ENCODE data around the gene LARGE2. TPM values are rescaled to one million over a fixed set of nuclear protein-coding genes. Genes with fewer than 3 reads are reported as not detected.

LARGE2 gene
- total RNA-seq, 4 donors from 2014 or later: 0.17 TPM; not detected in 3

DNA sequence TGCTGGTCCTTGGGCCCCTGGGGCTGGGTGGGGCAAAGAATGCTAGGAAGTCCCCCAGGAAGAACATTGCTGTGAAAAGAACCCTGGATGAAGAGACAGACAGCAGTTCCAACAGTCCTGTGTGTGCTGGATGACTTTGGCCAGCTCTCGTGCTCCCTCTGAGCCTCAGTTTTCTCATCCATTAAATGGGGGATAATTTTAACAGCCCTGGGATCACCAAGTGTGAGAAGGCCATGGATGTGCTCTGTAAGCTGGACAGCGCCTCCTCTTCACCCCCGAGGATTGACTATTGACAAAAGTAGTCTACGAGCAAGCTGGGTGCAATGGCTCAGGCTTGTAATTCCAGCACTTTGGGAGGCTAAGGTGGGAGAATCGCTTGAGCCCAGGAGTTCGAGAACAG lies 2.5 kb downstream of the LARGE2 start:
- DNase-seq (ENCODE audit: extremely low spot score): no peak
- Histone ChIP-seq H3K27ac (replicated peaks in 1 of 4) (no peak overlapping the region), H3K36me3 (peaks cover 0 to 4% (median 0%) of the 10 kb centered on the region in 4 donors), H3K4me1 (peaks cover 11 to 20% (median 17%) of the 10 kb centered on the region in 4 donors), H3K4me3 (no peak overlapping the region), H3K27me3 (peaks cover 0 to 62% (median 17%) of the 10 kb centered on the region in 4 donors), H3K9me3 (no peaks in the 10 kb centered on the region)
- intact Hi-C loops (cut with DNase I): no loop called here
- TF ChIP-seq, protein P1, sequence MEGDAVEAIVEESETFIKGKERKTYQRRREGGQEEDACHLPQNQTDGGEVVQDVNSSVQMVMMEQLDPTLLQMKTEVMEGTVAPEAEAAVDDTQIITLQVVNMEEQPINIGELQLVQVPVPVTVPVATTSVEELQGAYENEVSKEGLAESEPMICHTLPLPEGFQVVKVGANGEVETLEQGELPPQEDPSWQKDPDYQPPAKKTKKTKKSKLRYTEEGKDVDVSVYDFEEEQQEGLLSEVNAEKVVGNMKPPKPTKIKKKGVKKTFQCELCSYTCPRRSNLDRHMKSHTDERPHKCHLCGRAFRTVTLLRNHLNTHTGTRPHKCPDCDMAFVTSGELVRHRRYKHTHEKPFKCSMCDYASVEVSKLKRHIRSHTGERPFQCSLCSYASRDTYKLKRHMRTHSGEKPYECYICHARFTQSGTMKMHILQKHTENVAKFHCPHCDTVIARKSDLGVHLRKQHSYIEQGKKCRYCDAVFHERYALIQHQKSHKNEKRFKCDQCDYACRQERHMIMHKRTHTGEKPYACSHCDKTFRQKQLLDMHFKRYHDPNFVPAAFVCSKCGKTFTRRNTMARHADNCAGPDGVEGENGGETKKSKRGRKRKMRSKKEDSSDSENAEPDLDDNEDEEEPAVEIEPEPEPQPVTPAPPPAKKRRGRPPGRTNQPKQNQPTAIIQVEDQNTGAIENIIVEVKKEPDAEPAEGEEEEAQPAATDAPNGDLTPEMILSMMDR (IDR thresholded peaks at IDR 0.05): no peak
- TF ChIP-seq POLR2A (IDR thresholded peaks at IDR 0.05; ENCODE audit: low read depth) (no peak), POLR2AphosphoS5 (IDR thresholded peaks at IDR 0.05) (no peak), EP300 (IDR thresholded peaks at IDR 0.05) (no peak)
- 90% methylated on average over 4 of the region's 6 CpGs for WGBS

DNA sequence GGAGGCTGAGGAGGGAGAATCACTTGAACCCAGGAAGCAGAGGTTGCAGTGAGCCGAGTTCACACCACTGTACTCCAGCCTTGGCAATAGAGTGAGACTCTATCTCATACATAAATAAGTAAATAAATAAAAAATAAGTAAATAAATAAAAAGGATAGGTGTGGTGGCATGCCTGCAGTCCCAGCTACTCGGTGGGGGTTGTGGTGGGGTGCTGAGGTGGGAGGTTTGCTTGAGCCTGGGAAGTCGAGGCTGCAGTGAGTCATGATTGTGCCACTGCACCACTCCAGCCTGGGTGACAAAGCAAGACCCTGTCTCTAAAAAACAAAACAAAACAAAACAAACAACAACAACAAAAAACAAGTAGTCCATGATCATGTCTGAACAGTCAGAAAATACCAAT lies 3.1 kb downstream of the LARGE2 start:
- DNase-seq (ENCODE audit: extremely low spot score): no peak
- Histone ChIP-seq H3K4me1 (peaks cover 14 to 26% (median 17%) of the 10 kb centered on the region in 4 donors), H3K4me3 (no peak overlapping the region), H3K27ac (replicated peaks in 1 of 4) (no peak overlapping the region), H3K36me3 (peaks cover 0 to 9% (median 0%) of the 10 kb centered on the region in 4 donors), H3K27me3 (peaks cover 0 to 62% (median 17%) of the 10 kb centered on the region in 4 donors), H3K9me3 (no peaks in the 10 kb centered on the region)
- intact Hi-C loops (cut with DNase I): no loop called here
- TF ChIP-seq, protein P1 (IDR thresholded peaks at IDR 0.05): no peak
- TF ChIP-seq POLR2AphosphoS5 (IDR thresholded peaks at IDR 0.05): no peak
- no peak for TF ChIP-seq POLR2A (IDR thresholded peaks at IDR 0.05; ENCODE audit: low read depth)
- no peak for TF ChIP-seq EP300 (IDR thresholded peaks at IDR 0.05)
- 90% methylated on average over 3 of the region's 3 CpGs for WGBS

DNA sequence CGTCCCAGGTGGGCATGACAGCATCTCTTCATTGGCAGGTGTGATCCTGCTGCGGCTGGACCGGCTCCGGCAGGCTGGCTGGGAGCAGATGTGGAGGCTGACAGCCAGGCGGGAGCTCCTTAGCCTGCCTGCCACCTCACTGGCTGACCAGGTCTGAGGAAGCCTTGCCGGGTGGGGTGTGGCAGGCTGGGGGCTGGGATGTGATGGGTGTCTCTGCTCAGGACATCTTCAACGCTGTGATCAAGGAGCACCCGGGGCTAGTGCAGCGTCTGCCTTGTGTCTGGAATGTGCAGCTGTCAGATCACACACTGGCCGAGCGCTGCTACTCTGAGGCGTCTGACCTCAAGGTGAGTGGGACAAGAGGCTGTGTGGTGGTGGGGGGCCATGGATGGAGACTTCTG lies 3.5 kb downstream of the LARGE2 start:
- H3K36me3 ChIP-seq: peaks cover 0 to 14% (median 0%) of the 10 kb centered on the region in 4 donors
- WGBS: 49% methylated on average over 2 of the region's 12 CpGs
- no peaks in the 10 kb centered on the region for H3K9me3 ChIP-seq
- TF ChIP-seq, protein P1 (IDR thresholded peaks at IDR 0.05): no peak
- TF ChIP-seq EP300 (IDR thresholded peaks at IDR 0.05) (no peak), POLR2A (IDR thresholded peaks at IDR 0.05; ENCODE audit: low read depth) (no peak), POLR2AphosphoS5 (IDR thresholded peaks at IDR 0.05) (no peak)
- no peak for DNase-seq (ENCODE audit: extremely low spot score)
- peaks cover 15 to 27% (median 17%) of the 10 kb centered on the region in 4 donors for H3K4me1 ChIP-seq
- no peak overlapping the region for H3K27ac ChIP-seq (replicated peaks in 1 of 4)
- peaks cover 0 to 60% (median 17%) of the 10 kb centered on the region in 4 donors for H3K27me3 ChIP-seq
- intact Hi-C loops (cut with DNase I): no loop called here
- no peak overlapping the region for H3K4me3 ChIP-seq

DNA sequence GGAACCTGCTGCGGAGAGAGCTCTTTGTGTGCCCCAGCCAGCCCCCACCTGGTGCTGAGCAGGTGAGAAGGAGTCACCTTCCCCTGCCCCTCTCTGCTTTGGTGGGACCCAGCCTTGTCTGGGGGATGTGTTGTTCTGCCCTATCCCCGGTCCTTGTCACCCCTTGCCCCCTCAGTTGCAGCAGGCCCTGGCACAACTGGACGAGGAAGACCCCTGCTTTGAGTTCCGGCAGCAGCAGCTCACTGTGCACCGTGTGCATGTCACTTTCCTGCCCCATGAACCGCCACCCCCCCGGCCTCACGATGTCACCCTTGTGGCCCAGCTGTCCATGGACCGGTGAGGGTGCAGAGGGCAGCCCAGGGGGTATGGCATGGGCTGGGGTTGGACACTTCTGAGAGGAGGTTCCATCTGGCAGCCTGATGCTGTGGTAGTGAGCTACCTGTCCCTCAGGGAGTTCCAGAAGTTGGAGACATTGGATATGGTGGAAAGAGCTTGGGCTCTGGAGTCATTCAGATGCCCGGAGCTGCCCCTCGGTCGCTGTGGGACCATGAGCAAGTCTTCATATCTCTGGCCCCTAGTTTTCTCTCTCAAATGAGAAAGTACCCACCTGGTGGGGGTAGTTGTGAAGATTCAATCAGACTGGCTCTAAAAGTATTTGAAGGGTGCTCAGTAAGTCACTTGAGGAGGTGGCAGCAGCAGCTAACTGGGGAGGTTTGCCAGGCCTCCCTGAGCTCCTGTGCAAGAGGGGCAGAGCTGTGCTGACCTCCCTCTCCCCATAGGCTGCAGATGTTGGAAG lies 4.3 kb downstream of the LARGE2 start:
- no peaks in the 10 kb centered on the region for H3K9me3 ChIP-seq
- H3K27ac ChIP-seq (replicated peaks in 1 of 4): no peak overlapping the region
- intact Hi-C loops (cut with DNase I): no loop called here
- WGBS: 93% methylated on average over 11 of the region's 12 CpGs
- H3K4me3 ChIP-seq: no peak overlapping the region
- H3K36me3 ChIP-seq: peaks cover 0 to 21% (median 4%) of the 10 kb centered on the region in 4 donors
- H3K27me3 ChIP-seq: peaks cover 0 to 53% (median 16%) of the 10 kb centered on the region in 4 donors
- peaks cover 15 to 24% (median 17%) of the 10 kb centered on the region in 4 donors for H3K4me1 ChIP-seq
- no peak for DNase-seq (ENCODE audit: extremely low spot score)
- TF ChIP-seq POLR2AphosphoS5 (IDR thresholded peaks at IDR 0.05) (no peak), POLR2A (IDR thresholded peaks at IDR 0.05; ENCODE audit: low read depth) (no peak), EP300 (IDR thresholded peaks at IDR 0.05) (no peak)
- TF ChIP-seq, protein P1 (IDR thresholded peaks at IDR 0.05): no peak
